Neuron (in vitro differentiated cells): ENCODE measurements around the gene FGF9.

Experiments used
- H2AFZ ChIP-seq: one replicate; pipeline ENCODE4 v1.6.1; 2013; ENCODE audit warnings: low read depth, mild to moderate bottlenecking, inconsistent platforms, low read length, moderate library complexity
- H3K27me3 ChIP-seq: one replicate; pipeline ENCODE4 v1.6.1; 2013; ENCODE audit warnings: low read length; ENCODE audit not compliant: insufficient read depth
- H3K36me3 ChIP-seq: one replicate; pipeline ENCODE4 v1.6.1; 2013; ENCODE audit warnings: low read length; ENCODE audit not compliant: insufficient read depth
- H3K4me1 ChIP-seq: one replicate; pipeline ENCODE4 v1.6.1; 2013; ENCODE audit warnings: low read length; ENCODE audit not compliant: insufficient read depth
- H3K4me3 ChIP-seq: 2 replicates; pipeline ENCODE4 v1.5.1; 2013; ENCODE audit warnings: mild to moderate bottlenecking, low read length, moderate library complexity
- H3K9me3 ChIP-seq: one replicate; pipeline ENCODE4 v1.6.1; 2013; ENCODE audit warnings: low read length

Gene FGF9

DNA sequence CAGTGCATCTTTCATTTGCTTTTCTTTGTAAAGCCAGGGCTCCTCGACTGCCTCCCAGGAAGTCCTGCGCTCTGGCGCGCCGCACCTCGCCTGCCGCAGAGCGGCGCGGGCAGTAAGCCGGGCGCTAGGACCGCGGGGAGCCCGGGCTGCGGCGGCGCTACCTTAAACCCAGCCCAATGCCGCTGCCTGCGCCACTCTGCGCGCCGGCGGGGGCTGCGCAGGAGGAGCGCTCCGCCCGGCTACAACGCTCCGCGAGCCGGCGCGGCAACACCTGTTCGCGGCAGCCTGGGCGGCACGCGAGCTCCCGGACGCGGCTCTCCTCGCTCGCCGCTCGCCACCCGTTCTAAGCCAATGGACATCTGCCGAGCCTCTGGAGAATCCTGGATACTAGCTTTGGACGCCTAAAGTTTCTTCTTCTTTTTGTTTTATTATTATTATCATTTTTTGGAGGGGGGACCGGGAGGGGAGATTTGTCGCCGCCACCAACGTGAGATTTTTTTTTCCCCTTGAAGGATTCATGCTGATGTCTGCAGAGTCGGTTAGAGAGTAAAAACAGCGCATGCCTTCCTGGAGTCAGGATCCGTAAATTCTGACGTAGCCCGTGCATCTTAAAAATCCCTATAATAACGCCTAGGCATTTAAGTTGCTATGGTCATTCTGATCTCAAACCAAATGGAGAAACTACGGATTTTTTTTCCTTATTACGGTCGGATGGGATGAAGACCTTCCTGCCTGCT, at the start of gene FGF9:
TSS of gene FGF9 (plus strand) at position 191 of the 737 bp plus-strand sequence. CDS start 840 bp downstream, outside the sequence.
- H3K27me3 ChIP-seq: peaks cover 22% of the 10 kb centered on the region
- H3K4me3 ChIP-seq: peak within 1 kb of the TSS; percentile 68
- H3K4me1 ChIP-seq: peaks cover 41% of the 10 kb centered on the region
- H3K36me3 ChIP-seq: no peaks in the 10 kb centered on the region
- H3K9me3 ChIP-seq: no peaks in the 10 kb centered on the region
- H2AFZ ChIP-seq: peak within 1 kb of the TSS; percentile 86

DNA sequence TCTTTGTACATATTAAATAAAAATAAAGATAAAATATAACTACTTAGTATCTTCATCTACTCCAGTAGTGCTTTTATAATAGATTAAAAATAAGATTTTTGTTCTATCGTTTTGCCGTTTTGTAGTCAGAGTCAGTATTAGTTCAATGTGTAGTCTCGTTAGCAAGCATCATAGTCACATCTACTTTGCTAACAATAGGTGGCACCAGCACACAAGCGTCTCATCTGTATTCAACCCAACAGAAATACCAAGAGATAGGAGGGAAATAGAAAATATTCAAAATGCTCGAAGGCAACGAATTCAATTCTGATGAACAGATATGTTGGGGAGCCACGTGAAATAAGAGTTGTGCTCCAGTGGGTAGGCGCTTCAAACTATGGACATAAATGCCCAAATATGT, 45.5 kb upstream of the FGF9 start:
- H3K4me3 ChIP-seq: no peak overlapping the region
- H2AFZ ChIP-seq: no peak overlapping the region
- no peaks in the 10 kb centered on the region for H3K36me3 ChIP-seq
- H3K9me3 ChIP-seq: no peaks in the 10 kb centered on the region
- H3K27me3 ChIP-seq: no peaks in the 10 kb centered on the region
- peaks cover 2% of the 10 kb centered on the region for H3K4me1 ChIP-seq

DNA sequence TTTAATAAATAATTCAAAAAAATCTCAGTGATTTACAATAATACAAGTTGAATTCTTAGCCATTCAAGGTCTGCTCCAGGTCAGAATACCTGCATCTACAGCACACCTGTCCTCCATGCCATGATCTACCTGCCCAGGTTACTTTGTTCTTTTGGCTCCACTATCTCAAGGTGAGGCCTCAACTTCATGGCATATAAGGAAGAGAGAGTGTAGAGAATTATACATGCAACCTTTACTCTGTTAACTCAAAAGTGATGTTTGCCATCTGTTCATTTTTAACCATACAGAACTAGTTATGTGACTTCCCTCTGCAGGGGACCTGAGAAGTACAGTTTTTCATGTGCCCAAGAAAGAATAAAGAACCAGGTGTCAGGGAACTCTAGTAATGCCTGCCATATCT, 38.7 kb upstream of the FGF9 start:
- Histone ChIP-seq H3K4me1 (no peaks in the 10 kb centered on the region), H3K9me3 (peaks cover 1% of the 10 kb centered on the region), H3K4me3 (no peak overlapping the region), H3K36me3 (no peaks in the 10 kb centered on the region), H2AFZ (no peak overlapping the region), H3K27me3 (no peaks in the 10 kb centered on the region)

- no peak overlapping the region for H2AFZ ChIP-seq
- H3K4me3 ChIP-seq: no peak overlapping the region
Observed at GRCh38 chr13:21636656-21637055, 34.2 kb upstream of the FGF9 start.

GRCh38 chr13:21637296-21637695, 33.6 kb upstream of the FGF9 start:
- no peaks in the 10 kb centered on the region for H3K36me3 ChIP-seq
- no peak overlapping the region for H3K4me3 ChIP-seq
- no peaks in the 10 kb centered on the region for H3K9me3 ChIP-seq
- H2AFZ ChIP-seq: no peak overlapping the region
- no peaks in the 10 kb centered on the region for H3K4me1 ChIP-seq
- no peaks in the 10 kb centered on the region for H3K27me3 ChIP-seq

More at GRCh38 chr13:21636656-21637055, 34.2 kb upstream of the FGF9 start:
- no peaks in the 10 kb centered on the region for H3K4me1 ChIP-seq
- peaks cover 1% of the 10 kb centered on the region for H3K9me3 ChIP-seq
- no peaks in the 10 kb centered on the region for H3K36me3 ChIP-seq
- H3K27me3 ChIP-seq: no peaks in the 10 kb centered on the region

DNA sequence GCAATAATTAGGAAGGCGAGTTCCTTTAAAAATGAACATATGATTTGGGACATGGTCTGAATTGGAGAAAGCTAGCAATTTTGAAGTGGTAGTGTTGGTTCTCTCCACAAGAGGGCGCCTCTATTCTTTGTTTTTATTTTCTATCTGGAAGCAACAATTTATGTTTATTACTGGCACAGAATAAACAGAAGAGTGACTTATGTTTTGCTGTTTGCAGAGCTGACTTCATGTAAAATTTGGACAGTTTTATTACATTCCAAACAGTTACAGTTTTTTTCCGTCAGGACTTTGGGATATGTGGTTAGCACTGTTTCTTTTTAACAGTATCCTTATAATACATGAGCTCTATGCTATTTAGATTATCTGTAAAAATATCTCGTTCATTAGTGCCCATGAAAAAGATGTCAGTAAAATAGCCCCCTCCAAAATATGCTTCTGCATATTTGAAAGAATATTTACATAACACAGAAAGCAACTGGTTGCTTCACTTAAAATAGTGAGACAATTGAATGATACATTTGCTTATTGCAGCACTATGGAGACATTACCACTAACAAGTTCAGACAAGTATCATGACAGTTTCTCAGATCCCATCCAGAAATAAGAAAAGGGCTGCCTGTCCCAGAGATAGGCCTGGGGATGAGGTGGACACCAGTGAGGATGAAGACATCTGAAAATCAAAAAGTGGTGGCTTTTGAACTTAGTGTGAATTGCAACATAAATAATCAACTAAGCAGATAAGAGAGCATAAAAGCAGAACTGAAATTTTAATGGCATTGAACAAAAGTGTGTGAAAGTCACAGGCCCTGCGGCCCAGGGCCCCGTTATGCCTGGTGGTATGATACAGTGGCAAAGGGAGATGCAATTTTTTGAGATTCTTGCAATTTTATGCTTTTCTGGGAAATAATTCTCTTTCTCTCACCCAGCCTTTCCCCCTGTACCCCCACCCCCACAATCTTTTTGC, 32.3 kb upstream of the FGF9 start:
- H3K36me3 ChIP-seq: no peaks in the 10 kb centered on the region
- H3K4me1 ChIP-seq: no peaks in the 10 kb centered on the region
- no peaks in the 10 kb centered on the region for H3K27me3 ChIP-seq
- no peak overlapping the region for H3K4me3 ChIP-seq
- H3K9me3 ChIP-seq: no peaks in the 10 kb centered on the region
- H2AFZ ChIP-seq: no peak overlapping the region

GRCh38 chr13:21639561-21639960, 31.3 kb upstream of the FGF9 start:
- H3K9me3 ChIP-seq: no peaks in the 10 kb centered on the region
- H2AFZ ChIP-seq: no peak overlapping the region
- no peaks in the 10 kb centered on the region for H3K36me3 ChIP-seq
- no peak overlapping the region for H3K4me3 ChIP-seq
- no peaks in the 10 kb centered on the region for H3K4me1 ChIP-seq
- H3K27me3 ChIP-seq: no peaks in the 10 kb centered on the region

GRCh38 chr13:21641629-21642028, 29.2 kb upstream of the FGF9 start:
- no peak overlapping the region for H3K4me3 ChIP-seq
- no peaks in the 10 kb centered on the region for H3K36me3 ChIP-seq
- no peaks in the 10 kb centered on the region for H3K27me3 ChIP-seq
- no peak overlapping the region for H2AFZ ChIP-seq
- H3K9me3 ChIP-seq: no peaks in the 10 kb centered on the region
- no peaks in the 10 kb centered on the region for H3K4me1 ChIP-seq

- H2AFZ ChIP-seq: no peak overlapping the region
- no peaks in the 10 kb centered on the region for H3K27me3 ChIP-seq
- no peaks in the 10 kb centered on the region for H3K36me3 ChIP-seq
- H3K4me3 ChIP-seq: no peak overlapping the region
- no peaks in the 10 kb centered on the region for H3K4me1 ChIP-seq
- peaks cover 6% of the 10 kb centered on the region for H3K9me3 ChIP-seq
Observed at GRCh38 chr13:21657538-21657937, 13.3 kb upstream of the FGF9 start.

DNA sequence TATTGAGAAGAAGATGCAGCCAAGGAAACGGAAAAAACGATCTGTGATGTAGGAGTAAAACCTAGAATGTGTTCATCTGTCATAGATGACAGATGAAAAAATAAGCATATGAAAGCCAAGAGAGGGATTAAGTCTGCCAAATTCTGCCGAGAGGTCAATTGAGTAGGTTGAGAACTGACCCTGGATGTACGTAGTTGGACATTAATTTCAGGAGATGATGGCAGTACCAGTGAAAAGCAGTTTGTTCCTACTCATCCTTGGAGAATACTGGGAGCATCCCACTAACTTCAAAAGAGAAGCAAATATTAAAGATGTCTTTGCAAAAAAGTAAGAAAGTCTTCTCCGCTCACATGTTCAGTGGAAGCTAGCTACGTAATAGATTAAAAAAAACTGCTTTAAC, 11.8 kb upstream of the FGF9 start:
- no peak overlapping the region for H3K4me3 ChIP-seq
- no peaks in the 10 kb centered on the region for H3K27me3 ChIP-seq
- H3K4me1 ChIP-seq: no peaks in the 10 kb centered on the region
- no peaks in the 10 kb centered on the region for H3K36me3 ChIP-seq
- H2AFZ ChIP-seq: no peak overlapping the region
- H3K9me3 ChIP-seq: peaks cover 6% of the 10 kb centered on the region

GRCh38 chr13:21661097-21661909, 9.6 kb upstream of the FGF9 start:
- no peaks in the 10 kb centered on the region for H3K36me3 ChIP-seq
- H3K4me3 ChIP-seq: no peak overlapping the region
- H3K27me3 ChIP-seq: no peaks in the 10 kb centered on the region
- H2AFZ ChIP-seq: no peak overlapping the region
- H3K9me3 ChIP-seq: peaks cover 4% of the 10 kb centered on the region
- H3K4me1 ChIP-seq: no peaks in the 10 kb centered on the region

DNA sequence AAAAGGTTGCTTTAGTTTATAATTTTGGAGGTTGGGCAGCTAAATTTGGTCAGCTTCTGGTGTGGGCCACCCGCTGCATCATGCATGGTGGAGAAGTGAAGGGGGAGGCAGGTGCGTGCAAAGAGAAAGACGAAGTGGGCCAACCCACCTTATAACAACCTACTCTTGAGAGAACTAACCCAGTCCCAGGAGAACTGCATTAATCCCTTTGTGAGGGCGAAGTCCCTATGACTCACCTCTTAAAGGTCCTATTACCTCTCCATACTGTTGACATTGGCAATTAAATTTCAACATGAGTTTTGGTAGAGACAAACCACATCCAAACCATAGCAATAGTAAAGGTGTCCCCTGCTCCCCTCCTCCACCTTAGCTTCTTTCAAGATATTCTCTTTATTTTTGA, 7.7 kb upstream of the FGF9 start:
- Histone ChIP-seq H3K9me3 (peaks cover 4% of the 10 kb centered on the region), H3K4me1 (peaks cover 2% of the 10 kb centered on the region), H3K27me3 (no peaks in the 10 kb centered on the region), H3K36me3 (no peaks in the 10 kb centered on the region), H3K4me3 (no peak overlapping the region), H2AFZ (no peak overlapping the region)
